Neural progenitor cell (in vitro differentiated cells): ENCODE results near the gene TAOK1.

Experiments used
- EZH2 ChIP-seq: fragments of 200-600 bp; sonication (generic); IDR thresholded peaks from 2 replicates; pipeline ENCODE4 v1.6.1; 2017; ENCODE audit warnings: antibody characterized with exemption, mild to moderate bottlenecking, moderate library complexity
- EZH2phosphoT487 ChIP-seq: fragments of 200-600 bp; sonication (generic); IDR thresholded peaks from 2 replicates; pipeline ENCODE4 v1.6.1; 2017; ENCODE audit warnings: antibody characterized with exemption
- TF ChIP-seq, protein P1 (sequence below): fragments of 200-600 bp; sonication (generic); IDR thresholded peaks from 2 replicates; pipeline ENCODE4 v1.5.1; 2017; ENCODE audit warnings: antibody characterized with exemption, mild to moderate bottlenecking

DNA sequence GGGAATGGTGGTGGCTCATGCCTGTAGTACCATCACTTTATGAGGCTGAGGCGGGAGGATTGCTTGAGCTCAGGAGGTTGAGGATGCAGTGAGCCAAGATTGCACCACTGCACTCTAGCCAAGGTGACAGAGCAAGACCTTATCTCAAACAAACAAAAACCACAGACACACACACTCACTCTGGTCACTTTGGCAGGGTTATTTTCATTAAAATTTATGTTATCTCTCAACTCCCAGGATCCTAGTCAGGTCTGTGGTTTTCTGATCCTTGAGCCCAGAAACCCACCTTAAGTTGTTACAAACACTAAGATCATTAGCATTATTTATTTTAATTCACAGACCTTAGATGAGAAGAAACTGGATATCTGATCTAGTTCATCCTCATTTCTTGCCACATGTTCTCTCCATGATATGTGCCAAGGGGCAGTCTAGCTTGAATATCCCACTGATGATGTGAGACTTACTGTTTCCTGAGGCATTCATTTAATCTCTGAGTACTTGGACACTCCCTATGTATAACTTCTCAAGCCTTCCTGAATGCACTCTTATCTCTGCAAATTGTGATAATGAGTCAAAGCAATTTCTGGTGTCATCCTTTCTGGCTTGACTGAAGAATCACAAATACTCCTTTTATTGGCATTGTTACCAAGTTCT is 167.0 kb downstream of the TAOK1 start:
- TF ChIP-seq EZH2 (no peak), EZH2phosphoT487 (no peak)
- TF ChIP-seq, protein P1, sequence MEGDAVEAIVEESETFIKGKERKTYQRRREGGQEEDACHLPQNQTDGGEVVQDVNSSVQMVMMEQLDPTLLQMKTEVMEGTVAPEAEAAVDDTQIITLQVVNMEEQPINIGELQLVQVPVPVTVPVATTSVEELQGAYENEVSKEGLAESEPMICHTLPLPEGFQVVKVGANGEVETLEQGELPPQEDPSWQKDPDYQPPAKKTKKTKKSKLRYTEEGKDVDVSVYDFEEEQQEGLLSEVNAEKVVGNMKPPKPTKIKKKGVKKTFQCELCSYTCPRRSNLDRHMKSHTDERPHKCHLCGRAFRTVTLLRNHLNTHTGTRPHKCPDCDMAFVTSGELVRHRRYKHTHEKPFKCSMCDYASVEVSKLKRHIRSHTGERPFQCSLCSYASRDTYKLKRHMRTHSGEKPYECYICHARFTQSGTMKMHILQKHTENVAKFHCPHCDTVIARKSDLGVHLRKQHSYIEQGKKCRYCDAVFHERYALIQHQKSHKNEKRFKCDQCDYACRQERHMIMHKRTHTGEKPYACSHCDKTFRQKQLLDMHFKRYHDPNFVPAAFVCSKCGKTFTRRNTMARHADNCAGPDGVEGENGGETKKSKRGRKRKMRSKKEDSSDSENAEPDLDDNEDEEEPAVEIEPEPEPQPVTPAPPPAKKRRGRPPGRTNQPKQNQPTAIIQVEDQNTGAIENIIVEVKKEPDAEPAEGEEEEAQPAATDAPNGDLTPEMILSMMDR, result no peak
